ENCODE results near the gene MELTF. TPM values are rescaled to one million over a fixed set of nuclear protein-coding genes. Genes with fewer than 3 reads are reported as not detected.

The MELTF gene
- total and polyA plus RNA-seq, 2 donors from 2014 or later, result 6.1 to 8.7 TPM

DNA sequence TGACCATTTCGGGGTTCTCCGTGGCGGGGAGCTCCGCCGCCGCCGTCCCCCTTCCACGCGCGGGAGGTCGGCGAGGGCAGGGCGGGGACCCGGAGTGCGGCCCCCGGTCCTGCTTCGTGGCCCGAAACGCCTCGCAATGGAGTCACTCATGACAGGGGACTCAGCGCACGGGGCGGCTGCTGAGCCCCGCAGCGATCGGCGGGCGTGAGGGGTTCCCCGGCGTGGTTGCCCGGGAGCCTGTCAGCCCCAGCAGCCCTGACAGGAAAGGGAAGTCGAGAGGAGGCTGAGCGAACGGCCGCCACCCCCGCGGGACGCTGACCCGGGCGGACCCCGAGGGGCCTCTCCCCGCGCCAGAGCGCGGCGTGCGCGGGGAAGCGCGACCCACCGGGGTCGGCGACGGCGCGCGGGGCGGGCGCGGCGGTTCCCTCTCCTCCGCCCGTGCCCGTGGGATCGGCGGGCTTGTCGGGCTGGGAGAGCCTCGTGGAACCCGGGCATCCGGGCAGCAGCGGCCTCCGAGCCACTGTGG is 60.4 kb downstream of the MELTF start:
- Histone ChIP-seq H3K36me3 (ENCODE audit: control insufficient read depth in 2 of 3, insufficient read depth in 3 of 3, low read length in 3 of 3) (no peaks in the 10 kb centered on the region), H3K4me1 (ENCODE audit: control insufficient read depth in 2 of 3, insufficient read depth in 2 of 3, low read depth in 1 of 3, low read length in 3 of 3) (peaks cover 0 to 6% (median 0%) of the 10 kb centered on the region in 3 donors), H3K4me3 (ENCODE audit: low read length in 3 of 3) (peak overlapping the region in 1 of 3 donors; percentile 48), H3K27ac (ENCODE audit: low read depth in 2 of 2, low read length in 2 of 2) (no peak overlapping the region), H3K27me3 (ENCODE audit: control insufficient read depth, insufficient read depth, low read length) (peaks cover 31% of the 10 kb centered on the region), H3K9me3 (ENCODE audit: control insufficient read depth in 2 of 3, insufficient read depth in 1 of 3, low read length in 3 of 3) (no peaks in the 10 kb centered on the region), H3K9ac (ENCODE audit: low read length in 3 of 3) (no peak overlapping the region)
- TF ChIP-seq CTCF (IDR thresholded peaks at IDR 0.05; ENCODE audit: borderline replicate concordance, extremely low read depth, insufficient read depth), result no peak
- intact Hi-C loops (cut with DNase I), result loop anchor here (10.0 kb wide), 1 partner anchor 134 kb away; no protein-coding TSS in a partner anchor
- DNase-seq (peak in 2 of 5 donors; percentile 41 to 75), FAIRE-seq (no peak)

- FAIRE-seq (no peak), DNase-seq (peak in 2 of 5 donors; percentile 45 to 68)
- no peaks in the 10 kb centered on the region for H3K36me3 ChIP-seq (ENCODE audit: control insufficient read depth in 2 of 3, insufficient read depth in 3 of 3, low read length in 3 of 3)
- no peak for TF ChIP-seq CTCF (IDR thresholded peaks at IDR 0.05; ENCODE audit: borderline replicate concordance, extremely low read depth, insufficient read depth)
- H3K27ac ChIP-seq (ENCODE audit: low read depth in 2 of 2, low read length in 2 of 2), result no peak within 1 kb of the TSS
- H3K9ac ChIP-seq (ENCODE audit: low read length in 3 of 3), result no peak within 1 kb of the TSS
- peaks cover 32% of the 10 kb centered on the region for H3K27me3 ChIP-seq (ENCODE audit: control insufficient read depth, insufficient read depth, low read length)
- intact Hi-C loops (cut with DNase I), result loop anchor here (10.0 kb wide), 1 partner anchor 134 kb away; no protein-coding TSS in a partner anchor
- H3K9me3 ChIP-seq (ENCODE audit: control insufficient read depth in 2 of 3, insufficient read depth in 1 of 3, low read length in 3 of 3), result no peaks in the 10 kb centered on the region
- peak within 1 kb of the TSS in 2 of 3 donors; percentile 47 to 48 for H3K4me3 ChIP-seq (ENCODE audit: low read length in 3 of 3)
- peaks cover 0 to 6% (median 0%) of the 10 kb centered on the region in 3 donors for H3K4me1 ChIP-seq (ENCODE audit: control insufficient read depth in 2 of 3, insufficient read depth in 2 of 3, low read depth in 1 of 3, low read length in 3 of 3)
These were observed 61.1 kb downstream of the MELTF start, which contains the start of gene PIGZ for GRCh38 chr3:196968233-196969133. TSS of gene PIGZ (minus strand) at chr3:196968833. CDS start at chr3:196952031, 16,802 bp downstream.

DNA sequence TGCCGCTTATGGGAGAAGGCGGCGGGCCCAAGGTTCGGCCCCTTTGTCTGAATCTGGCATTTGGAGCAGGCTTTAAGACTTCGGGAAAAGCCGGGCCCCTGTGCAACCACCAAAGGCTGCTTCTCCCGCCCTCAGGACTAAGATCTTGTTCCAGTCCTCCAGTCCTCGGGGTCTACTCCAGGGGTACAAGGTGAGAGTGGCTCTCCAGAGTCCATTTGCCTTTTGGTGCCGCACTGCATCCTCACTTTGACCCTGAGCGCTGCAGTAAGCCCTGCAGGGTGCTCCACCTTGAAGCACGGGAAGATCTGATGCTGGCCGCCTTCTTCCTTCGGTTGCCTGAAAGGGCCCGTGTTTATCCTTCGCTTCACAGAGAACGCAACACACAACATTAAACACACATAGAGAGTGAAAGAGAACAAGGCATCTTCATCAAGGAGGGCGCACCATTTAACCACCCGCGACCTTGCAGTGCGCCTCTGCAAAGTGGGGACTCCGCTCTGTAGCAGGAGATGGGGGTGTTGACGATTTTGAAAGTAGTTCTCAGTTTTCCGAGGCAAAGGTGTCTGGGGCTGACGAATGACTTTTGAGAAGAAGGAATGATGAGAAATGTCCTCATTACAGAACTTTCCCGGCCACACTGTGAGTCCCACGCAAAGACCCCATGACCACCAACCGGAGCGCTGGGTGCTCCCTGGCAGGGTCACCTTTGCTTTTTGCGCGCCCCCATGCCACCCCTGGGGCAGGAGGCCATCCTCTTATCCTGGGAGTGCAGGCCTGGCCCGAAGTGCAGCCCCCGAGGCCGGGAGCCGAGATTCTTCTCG is 62.0 kb downstream of the MELTF start:
- DNase-seq (no peak), FAIRE-seq (no peak)
- TF ChIP-seq CTCF (IDR thresholded peaks at IDR 0.05; ENCODE audit: borderline replicate concordance, extremely low read depth, insufficient read depth), result no peak
- Histone ChIP-seq H3K36me3 (ENCODE audit: control insufficient read depth in 2 of 3, insufficient read depth in 3 of 3, low read length in 3 of 3) (no peaks in the 10 kb centered on the region), H3K27ac (ENCODE audit: low read depth in 2 of 2, low read length in 2 of 2) (no peak overlapping the region), H3K27me3 (ENCODE audit: control insufficient read depth, insufficient read depth, low read length) (peaks cover 34% of the 10 kb centered on the region), H3K4me1 (ENCODE audit: control insufficient read depth in 2 of 3, insufficient read depth in 2 of 3, low read depth in 1 of 3, low read length in 3 of 3) (peaks cover 0 to 6% (median 0%) of the 10 kb centered on the region in 3 donors), H3K9me3 (ENCODE audit: control insufficient read depth in 2 of 3, insufficient read depth in 1 of 3, low read length in 3 of 3) (no peaks in the 10 kb centered on the region), H3K4me3 (ENCODE audit: low read length in 3 of 3) (peak overlapping the region in 1 of 3 donors; percentile 48), H3K9ac (ENCODE audit: low read length in 3 of 3) (no peak overlapping the region)
- intact Hi-C loops (cut with DNase I), result loop anchor here (10.0 kb wide), 1 partner anchor 133 kb away; no protein-coding TSS in a partner anchor

Measured in kidney (tissue), 14 donors.